ENCODE data around the gene MRGPRE. TPM values are rescaled to one million over a fixed set of nuclear protein-coding genes. Genes with fewer than 3 reads are reported as not detected.

Gene MRGPRE
- total RNA-seq, 1 experiment from 2014 or later = not detected

GRCh38 chr11:3220101-3220500, 12.1 kb downstream of the MRGPRE start:
- no TSS peak for BruUV-seq (replicated peaks)
- intact Hi-C loops (cut with micrococcal nuclease; ENCODE audit: unreplicated experiment) = no loop called here
- Histone ChIP-seq H2AFZ (no peak overlapping the region), H3K4me1 (replicated peaks; ENCODE audit: insufficient read depth) (no peaks in the 10 kb centered on the region), H3K4me2 (no peak overlapping the region), H3K79me2 (ENCODE audit: low read depth) (no peaks in the 10 kb centered on the region), H3K27ac (no peak overlapping the region), H4K20me1 (ENCODE audit: insufficient read depth) (no peaks in the 10 kb centered on the region), H3K4me3 (no peak overlapping the region), H3F3A (ENCODE audit: insufficient read depth, low read depth) (no peaks in the 10 kb centered on the region), H3K9me3 (ENCODE audit: insufficient read depth, low read depth) (no peaks in the 10 kb centered on the region), H3K27me3 (ENCODE audit: insufficient read depth, low read depth) (peaks cover 35% of the 10 kb centered on the region), H3K36me3 (ENCODE audit: low read depth) (no peaks in the 10 kb centered on the region), H3K9me2 (ENCODE audit: insufficient read depth) (no peaks in the 10 kb centered on the region)
- POLR2A ChIA-PET (ENCODE audit: unreplicated experiment) = no interaction called here
- CTCF ChIA-PET = no interaction called here
- TF ChIP-seq EZH2 (IDR thresholded peaks at IDR 0.05; ENCODE audit: low read depth) = no peak
- no peak for TF ChIP-seq CTCF (conservative IDR thresholded peaks at IDR 0.05)
- no peak for DNase-seq

- H3K27me3 ChIP-seq (ENCODE audit: insufficient read depth, low read depth) = peaks cover 30% of the 10 kb centered on the region
- no peaks in the 10 kb centered on the region for H3K9me3 ChIP-seq (ENCODE audit: insufficient read depth, low read depth)
- H2AFZ ChIP-seq = no peak overlapping the region
- H3K4me1 ChIP-seq (replicated peaks; ENCODE audit: insufficient read depth) = no peaks in the 10 kb centered on the region
- H3K9me2 ChIP-seq (ENCODE audit: insufficient read depth) = no peaks in the 10 kb centered on the region
- no peaks in the 10 kb centered on the region for H3K36me3 ChIP-seq (ENCODE audit: low read depth)
- no TSS peak for BruUV-seq (replicated peaks)
- DNase-seq = no peak
- H3K4me3 ChIP-seq = no peak overlapping the region
- no peaks in the 10 kb centered on the region for H4K20me1 ChIP-seq (ENCODE audit: insufficient read depth)
- no peaks in the 10 kb centered on the region for H3F3A ChIP-seq (ENCODE audit: insufficient read depth, low read depth)
- no peaks in the 10 kb centered on the region for H3K79me2 ChIP-seq (ENCODE audit: low read depth)
- H3K27ac ChIP-seq = no peak overlapping the region
- intact Hi-C loops (cut with micrococcal nuclease; ENCODE audit: unreplicated experiment) = loop anchor here (5.0 kb wide), 3 partner anchors 127 to 687 kb away; no protein-coding TSS in a partner anchor
- CTCF ChIA-PET = no interaction called here
- no peak overlapping the region for H3K4me2 ChIP-seq
- POLR2A ChIA-PET (ENCODE audit: unreplicated experiment) = no interaction called here
- no peak for TF ChIP-seq EZH2 (IDR thresholded peaks at IDR 0.05; ENCODE audit: low read depth)
- no peak for TF ChIP-seq CTCF (conservative IDR thresholded peaks at IDR 0.05)
Measured at GRCh38 chr11:3219281-3219892, 12.8 kb downstream of the MRGPRE start.

GRCh38 chr11:3218483-3219280, 13.5 kb downstream of the MRGPRE start, which contains the start of gene MRGPRG:
Gene MRGPRG, minus strand, starts transcription at chr11:3218813. Its CDS starts 0 bp downstream, at chr11:3218813.
- Histone ChIP-seq H4K20me1 (ENCODE audit: insufficient read depth) (no peaks in the 10 kb centered on the region), H3K4me1 (replicated peaks; ENCODE audit: insufficient read depth) (no peaks in the 10 kb centered on the region), H3K79me2 (ENCODE audit: low read depth) (no peaks in the 10 kb centered on the region), H3F3A (ENCODE audit: insufficient read depth, low read depth) (no peaks in the 10 kb centered on the region), H3K27ac (no peak within 1 kb of the TSS), H3K27me3 (ENCODE audit: insufficient read depth, low read depth) (peaks cover 23% of the 10 kb centered on the region), H3K4me2 (no peak within 1 kb of the TSS), H3K4me3 (no peak within 1 kb of the TSS), H2AFZ (no peak within 1 kb of the TSS), H3K36me3 (ENCODE audit: low read depth) (no peaks in the 10 kb centered on the region), H3K9me3 (ENCODE audit: insufficient read depth, low read depth) (no peaks in the 10 kb centered on the region), H3K9me2 (ENCODE audit: insufficient read depth) (no peaks in the 10 kb centered on the region)
- CTCF ChIA-PET = interaction anchor here (0.5 kb wide), 1 partner anchor 123 kb away, joined by 4 read pairs; no protein-coding TSS in a partner anchor
- no TSS peak for BruUV-seq (replicated peaks)
- TF ChIP-seq EZH2 (IDR thresholded peaks at IDR 0.05; ENCODE audit: low read depth) = no peak
- TF ChIP-seq CTCF (conservative IDR thresholded peaks at IDR 0.05) = no peak
- DNase-seq = no peak
- POLR2A ChIA-PET (ENCODE audit: unreplicated experiment) = no interaction called here
- intact Hi-C loops (cut with micrococcal nuclease; ENCODE audit: unreplicated experiment) = loop anchor here (5.0 kb wide), 3 partner anchors 126 to 686 kb away; no protein-coding TSS in a partner anchor

Data from PC-9 (cell line).